Measurements from ENCODE around the gene LRP10.

DNA sequence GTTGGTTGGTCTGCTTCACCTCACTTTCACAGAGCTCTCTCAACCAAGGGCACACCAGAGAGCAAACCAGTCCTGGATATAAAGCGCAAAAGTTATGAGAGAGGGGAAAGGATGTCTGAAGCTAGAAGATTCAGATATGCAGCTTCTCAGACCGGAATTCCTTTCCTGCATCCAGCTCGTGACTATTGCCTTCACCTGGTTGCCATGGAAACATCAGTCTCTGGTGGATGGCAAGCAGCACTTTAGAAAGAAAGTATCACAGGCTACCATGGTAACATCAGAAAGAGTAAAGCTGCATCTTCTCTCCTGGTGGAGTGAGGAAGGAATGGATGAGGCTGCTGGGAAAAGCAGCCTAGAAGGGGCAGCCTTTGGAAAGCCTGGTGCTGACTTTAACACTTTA lies 25.2 kb downstream of the LRP10 start:
- TF ChIP-seq POLR2A (IDR thresholded peaks at IDR 0.05; ENCODE audit: borderline replicate concordance, extremely low read depth, insufficient read depth, insufficient read length) (no peak), EZH2 (IDR thresholded peaks at IDR 0.05) (no peak)
- TF ChIP-seq, protein P1, sequence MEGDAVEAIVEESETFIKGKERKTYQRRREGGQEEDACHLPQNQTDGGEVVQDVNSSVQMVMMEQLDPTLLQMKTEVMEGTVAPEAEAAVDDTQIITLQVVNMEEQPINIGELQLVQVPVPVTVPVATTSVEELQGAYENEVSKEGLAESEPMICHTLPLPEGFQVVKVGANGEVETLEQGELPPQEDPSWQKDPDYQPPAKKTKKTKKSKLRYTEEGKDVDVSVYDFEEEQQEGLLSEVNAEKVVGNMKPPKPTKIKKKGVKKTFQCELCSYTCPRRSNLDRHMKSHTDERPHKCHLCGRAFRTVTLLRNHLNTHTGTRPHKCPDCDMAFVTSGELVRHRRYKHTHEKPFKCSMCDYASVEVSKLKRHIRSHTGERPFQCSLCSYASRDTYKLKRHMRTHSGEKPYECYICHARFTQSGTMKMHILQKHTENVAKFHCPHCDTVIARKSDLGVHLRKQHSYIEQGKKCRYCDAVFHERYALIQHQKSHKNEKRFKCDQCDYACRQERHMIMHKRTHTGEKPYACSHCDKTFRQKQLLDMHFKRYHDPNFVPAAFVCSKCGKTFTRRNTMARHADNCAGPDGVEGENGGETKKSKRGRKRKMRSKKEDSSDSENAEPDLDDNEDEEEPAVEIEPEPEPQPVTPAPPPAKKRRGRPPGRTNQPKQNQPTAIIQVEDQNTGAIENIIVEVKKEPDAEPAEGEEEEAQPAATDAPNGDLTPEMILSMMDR (IDR thresholded peaks at IDR 0.05 in 2 of 3, conservative IDR thresholded peaks at IDR 0.05 in 1 of 3; ENCODE audit: borderline replicate concordance in 1 of 3, insufficient read depth in 1 of 3, low read depth in 2 of 3, low read length in 2 of 3): no peak
